Panc1 (cell line): Measurements from ENCODE around the gene SGMS2. TPM values are rescaled to one million over a fixed set of nuclear protein-coding genes. Genes with fewer than 3 reads are reported as not detected.

Source experiments
- ATAC-seq: fragments of 200-7000 bp; cut with Tn5 transposase; 2 replicates; pipeline ENCODE4 v1.9.1; 2020; ENCODE audit warnings: mild to moderate bottlenecking, moderate library complexity
- BruUV-seq: library from RNA; stranded (reverse); fragments of 400-500 nt; replicated peaks from 2 replicates; lab custom pipeline; 2021; lab: Mats Ljungman, UMichigan
- CTCF ChIA-PET: fragments of 300-600 bp; sonication (Branson Sonifier 250); formaldehyde crosslinking; loops from one replicate; lab custom pipeline; 2022; ENCODE audit warnings: antibody characterized with exemption; lab: Charles Lee
- POLR2A ChIA-PET: fragments of 300-600 bp; sonication (Branson Sonifier 250); formaldehyde crosslinking; loops from one replicate; lab custom pipeline; 2022; ENCODE audit warnings: antibody characterized with exemption; lab: Charles Lee
- DNase-seq: peaks from one replicate; pipeline ENCODE4 v3.0.0-alpha.2; 2010; ENCODE audit warnings: low read depth, low spot score
- H3K27ac ChIP-seq: 2 replicates; pipeline ENCODE4 v1.5.1; 2011; ENCODE audit warnings: mild to moderate bottlenecking, low read length, inconsistent platforms
- H3K27me3 ChIP-seq: fragments of 200-500 bp; sonication (Bioruptor generic); 2 replicates; pipeline ENCODE4 v1.6.0; 2014; ENCODE audit warnings: low read length, inconsistent platforms; ENCODE audit not compliant: control insufficient read depth, insufficient read depth
- H3K36me3 ChIP-seq: fragments of 200-500 bp; sonication (Bioruptor generic); 2 replicates; pipeline ENCODE4 v1.5.1; 2014; ENCODE audit warnings: inconsistent platforms, mild to moderate bottlenecking, low read length, moderate library complexity; ENCODE audit not compliant: control insufficient read depth, insufficient read depth
- H3K4me1 ChIP-seq: 2 replicates; pipeline ENCODE4 v1.5.1; 2011; ENCODE audit warnings: inconsistent platforms, mild to moderate bottlenecking, low read length, moderate library complexity; ENCODE audit not compliant: control insufficient read depth, insufficient read depth
- H3K4me3 ChIP-seq, 2 experiments: 2 replicates each; pipeline ENCODE4 v1.5.1; 2011 to 2012; ENCODE audit warnings: low read depth in 2 of 2, low read length in 2 of 2, mild to moderate bottlenecking in 2 of 2, inconsistent platforms in 1 of 2, moderate library complexity in 1 of 2
- H3K9me3 ChIP-seq: fragments of 200-500 bp; sonication (Bioruptor generic); 2 replicates; pipeline ENCODE4 v1.5.1; 2014; ENCODE audit warnings: low read depth, mild to moderate bottlenecking, inconsistent platforms, low read length, moderate library complexity; ENCODE audit not compliant: control insufficient read depth, insufficient read depth
- POLR2AphosphoS5 ChIP-seq: IDR thresholded peaks from 2 replicates; pipeline ENCODE4 v1.6.1; 2012; ENCODE audit warnings: mild to moderate bottlenecking, low read depth, low read length, moderate library complexity
- SIN3A ChIP-seq: IDR thresholded peaks from 2 replicates; pipeline ENCODE4 v1.6.1; 2012; ENCODE audit warnings: low read depth, mild to moderate bottlenecking, low read length, moderate library complexity, borderline replicate concordance; ENCODE audit not compliant: insufficient read depth
- TCF7L2 ChIP-seq: IDR thresholded peaks from 2 replicates; pipeline ENCODE4 v1.6.1; 2011; ENCODE audit warnings: mild to moderate bottlenecking, low read depth, low read length, inconsistent platforms
- in situ Hi-C: cut with HindIII; loops from 2 replicates; pipeline ENCODE4 v1.10.0; 2016; ENCODE audit warnings: low sequenced_read_pairs, low pct_unique_long_range_greater_than_20kb
- intact Hi-C: fragments of 100-400 bp; cut with micrococcal nuclease; formaldehyde crosslinking; loops from one replicate; pipeline ENCODE4 v1.10.0; 2022; ENCODE audit not compliant: unreplicated experiment
- total RNA-seq: library from RNA; stranded (reverse); gene quantifications from one replicate; pipeline ENCODE4 v1.2.1, GENCODE V29; 2021; ENCODE audit not compliant: unreplicated experiment
- TF ChIP-seq, protein P1 (sequence below): fragments of 450-650 bp; IDR thresholded peaks from 2 replicates; pipeline ENCODE4 v1.5.1; 2017; ENCODE audit warnings: mild to moderate bottlenecking
- TF ChIP-seq, protein P2 (sequence below), 2 experiments: IDR thresholded peaks; 2 replicates each; pipeline ENCODE4 v1.6.1; 2011 to 2012; ENCODE audit warnings: low read depth in 2 of 2, control low read depth in 1 of 2, low read length in 1 of 2, mild to moderate bottlenecking in 1 of 2, moderate library complexity in 1 of 2; ENCODE audit not compliant: insufficient read depth in 1 of 2

Gene SGMS2
- total RNA-seq, 1 experiment from 2014 or later = 15.6 TPM

DNA sequence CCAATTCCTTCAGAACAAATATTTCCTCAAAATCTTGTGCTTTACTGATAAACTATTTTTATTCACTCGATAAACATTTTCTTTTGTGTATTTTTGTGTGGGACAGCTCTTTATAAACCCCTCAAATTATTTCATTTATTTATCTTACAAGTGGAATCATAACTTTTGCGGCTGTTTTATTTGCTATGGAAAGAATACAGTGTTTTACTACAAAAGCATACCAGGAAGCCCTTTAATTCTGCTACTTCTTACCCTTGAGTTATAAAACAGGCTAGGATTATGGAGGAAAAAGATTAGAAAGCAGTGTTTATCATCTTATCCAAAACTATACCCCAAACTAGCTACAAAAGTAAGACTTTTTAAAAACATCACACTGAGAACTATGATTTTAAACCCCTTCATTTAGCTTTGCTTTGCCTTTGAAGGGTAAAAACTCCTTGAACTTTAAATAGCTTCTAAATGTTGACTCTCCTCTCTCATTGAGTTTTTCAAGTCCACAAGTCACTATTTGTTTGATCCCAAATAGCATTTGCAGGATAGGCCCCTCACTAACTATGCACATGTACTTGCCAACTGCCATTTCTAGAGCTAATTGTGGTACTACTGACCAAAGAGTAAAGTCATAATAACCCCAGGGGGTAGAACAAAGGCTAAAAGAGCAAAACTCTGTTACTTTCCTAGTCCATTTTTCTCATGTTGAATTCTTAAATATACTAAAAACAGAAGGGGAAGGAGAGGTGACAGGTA, 45.8 kb upstream of the SGMS2 start:
- Histone ChIP-seq H3K36me3 (no peaks in the 10 kb centered on the region), H3K9me3 (no peaks in the 10 kb centered on the region), H3K4me1 (no peaks in the 10 kb centered on the region), H3K4me3 (no peak overlapping the region), H3K27ac (no peak overlapping the region), H3K27me3 (no peaks in the 10 kb centered on the region)
- ATAC-seq (no peak), DNase-seq (no peak)
- POLR2A ChIA-PET = no interaction called here
- TF ChIP-seq, protein P1, sequence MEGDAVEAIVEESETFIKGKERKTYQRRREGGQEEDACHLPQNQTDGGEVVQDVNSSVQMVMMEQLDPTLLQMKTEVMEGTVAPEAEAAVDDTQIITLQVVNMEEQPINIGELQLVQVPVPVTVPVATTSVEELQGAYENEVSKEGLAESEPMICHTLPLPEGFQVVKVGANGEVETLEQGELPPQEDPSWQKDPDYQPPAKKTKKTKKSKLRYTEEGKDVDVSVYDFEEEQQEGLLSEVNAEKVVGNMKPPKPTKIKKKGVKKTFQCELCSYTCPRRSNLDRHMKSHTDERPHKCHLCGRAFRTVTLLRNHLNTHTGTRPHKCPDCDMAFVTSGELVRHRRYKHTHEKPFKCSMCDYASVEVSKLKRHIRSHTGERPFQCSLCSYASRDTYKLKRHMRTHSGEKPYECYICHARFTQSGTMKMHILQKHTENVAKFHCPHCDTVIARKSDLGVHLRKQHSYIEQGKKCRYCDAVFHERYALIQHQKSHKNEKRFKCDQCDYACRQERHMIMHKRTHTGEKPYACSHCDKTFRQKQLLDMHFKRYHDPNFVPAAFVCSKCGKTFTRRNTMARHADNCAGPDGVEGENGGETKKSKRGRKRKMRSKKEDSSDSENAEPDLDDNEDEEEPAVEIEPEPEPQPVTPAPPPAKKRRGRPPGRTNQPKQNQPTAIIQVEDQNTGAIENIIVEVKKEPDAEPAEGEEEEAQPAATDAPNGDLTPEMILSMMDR = no peak
- intact Hi-C loops = no loop called here
- no TSS peak for BruUV-seq
- in situ Hi-C loops = no loop called here
- CTCF ChIA-PET = no interaction called here

DNA sequence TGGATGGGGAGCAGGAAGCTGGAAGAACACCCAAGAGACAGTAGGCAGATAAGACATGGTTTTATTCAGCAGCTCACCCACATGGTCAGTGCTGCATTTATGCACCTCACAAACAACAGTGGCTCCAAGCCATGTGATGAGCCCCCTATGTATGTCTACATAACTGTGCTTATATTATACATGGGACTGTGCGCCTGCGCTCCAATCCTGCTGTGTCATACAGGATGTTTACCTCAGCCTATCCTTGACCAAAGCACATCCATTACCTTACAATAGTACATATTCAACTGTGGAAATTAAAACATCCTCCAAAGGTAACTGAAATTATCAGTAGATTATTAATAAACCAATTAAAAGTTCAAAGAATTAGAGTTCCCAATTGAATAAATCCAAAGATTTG, 44.1 kb upstream of the SGMS2 start:
- BruUV-seq = no TSS peak
- no peak overlapping the region for H3K4me3 ChIP-seq
- intact Hi-C loops = no loop called here

More for the DNA sequence above, 44.1 kb upstream of the SGMS2 start:
- TF ChIP-seq, protein P1 = no peak
- no peak for TF ChIP-seq TCF7L2
- TF ChIP-seq SIN3A = no peak
- TF ChIP-seq, protein P2, sequence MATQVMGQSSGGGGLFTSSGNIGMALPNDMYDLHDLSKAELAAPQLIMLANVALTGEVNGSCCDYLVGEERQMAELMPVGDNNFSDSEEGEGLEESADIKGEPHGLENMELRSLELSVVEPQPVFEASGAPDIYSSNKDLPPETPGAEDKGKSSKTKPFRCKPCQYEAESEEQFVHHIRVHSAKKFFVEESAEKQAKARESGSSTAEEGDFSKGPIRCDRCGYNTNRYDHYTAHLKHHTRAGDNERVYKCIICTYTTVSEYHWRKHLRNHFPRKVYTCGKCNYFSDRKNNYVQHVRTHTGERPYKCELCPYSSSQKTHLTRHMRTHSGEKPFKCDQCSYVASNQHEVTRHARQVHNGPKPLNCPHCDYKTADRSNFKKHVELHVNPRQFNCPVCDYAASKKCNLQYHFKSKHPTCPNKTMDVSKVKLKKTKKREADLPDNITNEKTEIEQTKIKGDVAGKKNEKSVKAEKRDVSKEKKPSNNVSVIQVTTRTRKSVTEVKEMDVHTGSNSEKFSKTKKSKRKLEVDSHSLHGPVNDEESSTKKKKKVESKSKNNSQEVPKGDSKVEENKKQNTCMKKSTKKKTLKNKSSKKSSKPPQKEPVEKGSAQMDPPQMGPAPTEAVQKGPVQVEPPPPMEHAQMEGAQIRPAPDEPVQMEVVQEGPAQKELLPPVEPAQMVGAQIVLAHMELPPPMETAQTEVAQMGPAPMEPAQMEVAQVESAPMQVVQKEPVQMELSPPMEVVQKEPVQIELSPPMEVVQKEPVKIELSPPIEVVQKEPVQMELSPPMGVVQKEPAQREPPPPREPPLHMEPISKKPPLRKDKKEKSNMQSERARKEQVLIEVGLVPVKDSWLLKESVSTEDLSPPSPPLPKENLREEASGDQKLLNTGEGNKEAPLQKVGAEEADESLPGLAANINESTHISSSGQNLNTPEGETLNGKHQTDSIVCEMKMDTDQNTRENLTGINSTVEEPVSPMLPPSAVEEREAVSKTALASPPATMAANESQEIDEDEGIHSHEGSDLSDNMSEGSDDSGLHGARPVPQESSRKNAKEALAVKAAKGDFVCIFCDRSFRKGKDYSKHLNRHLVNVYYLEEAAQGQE (IDR thresholded peaks at IDR 0.05; ENCODE audit: insufficient read depth in 1 of 2, low read depth in 2 of 2, low read length in 1 of 2) = no peak
- TF ChIP-seq POLR2AphosphoS5 = no peak
- Histone ChIP-seq H3K27me3 (no peaks in the 10 kb centered on the region), H3K4me1 (no peaks in the 10 kb centered on the region), H3K9me3 (no peaks in the 10 kb centered on the region), H3K36me3 (no peaks in the 10 kb centered on the region), H3K27ac (no peak overlapping the region)
- CTCF ChIA-PET = no interaction called here
- POLR2A ChIA-PET = no interaction called here
- in situ Hi-C loops = no loop called here
- ATAC-seq = no peak
- DNase-seq = no peak
